Neural progenitor cell (in vitro differentiated cells): ENCODE data around the gene FSTL5. TPM values are rescaled to one million over a fixed set of nuclear protein-coding genes. Genes with fewer than 3 reads are reported as not detected.
A peak's percentile ranks its signal among the peaks of the same experiment; 100 is the strongest.

ENCODE experiments used
- DNase-seq: peaks from one replicate; pipeline ENCODE4 v3.0.0-alpha.2; 2016; ENCODE audit warnings: low spot score
- H2AFZ ChIP-seq: fragments of 200-600 bp; sonication (generic); replicated peaks from 2 replicates; pipeline ENCODE4 v1.6.1; 2016; ENCODE audit warnings: antibody characterized with exemption
- H3F3A ChIP-seq: fragments of 200-600 bp; sonication (generic); 2 replicates; pipeline ENCODE4 v1.6.1; 2016; ENCODE audit warnings: antibody characterized with exemption, low read depth
- H3K27ac ChIP-seq: fragments of 200-600 bp; sonication (generic); 2 replicates; pipeline ENCODE4 v1.5.1; 2016; ENCODE audit warnings: mild to moderate bottlenecking
- H3K27me3 ChIP-seq: fragments of 200-600 bp; sonication (generic); 2 replicates; pipeline ENCODE4 v1.6.1; 2016; ENCODE audit warnings: mild to moderate bottlenecking, moderate library complexity
- H3K36me3 ChIP-seq: fragments of 200-600 bp; sonication (generic); 2 replicates; pipeline ENCODE4 v1.5.1; 2016
- H3K4me1 ChIP-seq: fragments of 200-600 bp; sonication (generic); 2 replicates; pipeline ENCODE4 v1.6.1; 2016; ENCODE audit warnings: mixed run types
- H3K4me2 ChIP-seq: fragments of 200-600 bp; sonication (generic); 2 replicates; pipeline ENCODE4 v1.6.1; 2016
- H3K4me3 ChIP-seq: fragments of 200-600 bp; sonication (generic); 2 replicates; pipeline ENCODE4 v1.5.1; 2016
- H3K79me2 ChIP-seq: fragments of 200-600 bp; sonication (generic); 2 replicates; pipeline ENCODE4 v1.6.1; 2016; ENCODE audit warnings: low read depth
- H3K9ac ChIP-seq: fragments of 200-600 bp; sonication (generic); 2 replicates; pipeline ENCODE4 v1.6.1; 2016
- H3K9me3 ChIP-seq: fragments of 200-600 bp; sonication (generic); 2 replicates; pipeline ENCODE4 v1.5.1; 2016; ENCODE audit warnings: low read depth
- H4K20me1 ChIP-seq: fragments of 200-600 bp; sonication (generic); 2 replicates; pipeline ENCODE4 v1.6.1; 2016; ENCODE audit warnings: low read depth
- H3K27ac Mint-ChIP-seq: 3 replicates; pipeline ENCODE4 v1.8.0; 2021; ENCODE audit warnings: mixed read lengths
- H3K27me3 Mint-ChIP-seq: 2 replicates; pipeline ENCODE4 v1.8.0; 2022; ENCODE audit warnings: low read depth, mild to moderate bottlenecking, inconsistent platforms, moderate library complexity, mixed read lengths; ENCODE audit not compliant: insufficient read depth
- H3K36me3 Mint-ChIP-seq: 3 replicates; pipeline ENCODE4 v1.8.0; 2021; ENCODE audit warnings: mixed read lengths
- H3K4me1 Mint-ChIP-seq: 3 replicates; pipeline ENCODE4 v1.8.0; 2021; ENCODE audit warnings: mixed read lengths
- H3K4me3 Mint-ChIP-seq: 3 replicates; pipeline ENCODE4 v1.8.0; 2021; ENCODE audit warnings: mild to moderate bottlenecking, moderate library complexity, mixed read lengths
- H3K9me3 Mint-ChIP-seq: 3 replicates; pipeline ENCODE4 v1.8.0; 2020; ENCODE audit warnings: mixed read lengths
- CTCF ChIP-seq: fragments of 200-600 bp; sonication (generic); IDR thresholded peaks from 2 replicates; pipeline ENCODE4 v1.5.1; 2017; ENCODE audit warnings: antibody characterized with exemption, mild to moderate bottlenecking
- EZH2 ChIP-seq: fragments of 200-600 bp; sonication (generic); IDR thresholded peaks from 2 replicates; pipeline ENCODE4 v1.6.1; 2017; ENCODE audit warnings: antibody characterized with exemption, mild to moderate bottlenecking, moderate library complexity
- EZH2phosphoT487 ChIP-seq: fragments of 200-600 bp; sonication (generic); IDR thresholded peaks from 2 replicates; pipeline ENCODE4 v1.6.1; 2017; ENCODE audit warnings: antibody characterized with exemption
- total RNA-seq: library from RNA; depleted of rRNA; stranded (reverse); fragments of >200 nt; gene quantifications from 2 replicates; pipeline ENCODE4 v1.2.3, GENCODE V29; 2015; ENCODE audit warnings: low replicate concordance

Gene FSTL5
- total RNA-seq, 1 donor from 2014 or later: not detected

DNA sequence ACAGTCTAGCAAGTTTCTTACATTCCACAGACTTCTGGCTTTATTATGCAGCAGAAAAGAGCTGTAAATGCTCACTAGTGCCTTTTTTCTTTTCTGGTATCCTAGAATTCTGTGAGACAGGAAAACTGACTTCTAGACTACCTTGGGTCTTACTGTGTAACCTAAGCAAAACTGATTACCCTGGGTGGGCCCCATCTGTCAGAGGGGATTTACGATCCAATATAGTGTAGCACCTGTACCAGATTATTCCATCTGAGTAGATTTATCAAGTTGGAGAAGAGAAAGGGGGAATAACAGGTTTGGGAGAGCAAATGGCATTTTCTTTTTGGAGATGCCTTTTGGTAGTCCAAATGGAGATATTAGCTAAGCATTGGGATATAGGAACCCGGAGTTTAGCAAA lies 46.7 kb downstream of the FSTL5 start:
- no peak overlapping the region for H3K4me3 ChIP-seq
- H3F3A ChIP-seq: no peaks in the 10 kb centered on the region
- no peaks in the 10 kb centered on the region for H3K27me3 Mint-ChIP-seq
- H4K20me1 ChIP-seq: no peaks in the 10 kb centered on the region
- no peaks in the 10 kb centered on the region for H3K9me3 Mint-ChIP-seq
- H3K27ac ChIP-seq: no peak overlapping the region
- H3K27ac Mint-ChIP-seq: no peak overlapping the region
- no peak for DNase-seq
- no peaks in the 10 kb centered on the region for H3K79me2 ChIP-seq
- H3K27me3 ChIP-seq: no peaks in the 10 kb centered on the region
- H3K9me3 ChIP-seq: no peaks in the 10 kb centered on the region
- peaks cover 18% of the 10 kb centered on the region for H3K4me1 Mint-ChIP-seq
- peak overlapping the region; percentile 8 for H3K4me2 ChIP-seq
- TF ChIP-seq EZH2phosphoT487: no peak
- no peak for TF ChIP-seq EZH2
- TF ChIP-seq CTCF: no peak
- peaks cover 16% of the 10 kb centered on the region for H3K4me1 ChIP-seq
- no peak overlapping the region for H3K4me3 Mint-ChIP-seq
- H3K9ac ChIP-seq: no peak overlapping the region
- H3K36me3 ChIP-seq: no peaks in the 10 kb centered on the region
- H3K36me3 Mint-ChIP-seq: no peaks in the 10 kb centered on the region
- H2AFZ ChIP-seq: no peak overlapping the region

GRCh38 chr4:162116095-162116779 lies 47.6 kb downstream of the FSTL5 start:
- DNase-seq: peak; percentile 45
- TF ChIP-seq CTCF (no peak), EZH2phosphoT487 (no peak), EZH2 (no peak)

GRCh38 chr4:162115333-162115732 lies 48.5 kb downstream of the FSTL5 start:
- H3K4me1 Mint-ChIP-seq: peaks cover 18% of the 10 kb centered on the region
- H3K27me3 ChIP-seq: no peaks in the 10 kb centered on the region
- peaks cover 16% of the 10 kb centered on the region for H3K4me1 ChIP-seq
- no peaks in the 10 kb centered on the region for H3K36me3 Mint-ChIP-seq
- H2AFZ ChIP-seq: no peak overlapping the region
- no peak overlapping the region for H3K4me3 Mint-ChIP-seq
- H3K9ac ChIP-seq: no peak overlapping the region
- H3K36me3 ChIP-seq: no peaks in the 10 kb centered on the region
- H3K79me2 ChIP-seq: no peaks in the 10 kb centered on the region
- no peak for TF ChIP-seq CTCF
- TF ChIP-seq EZH2: no peak
- TF ChIP-seq EZH2phosphoT487: no peak
- H3K27ac Mint-ChIP-seq: no peak overlapping the region
- H3K9me3 ChIP-seq: no peaks in the 10 kb centered on the region
- no peak overlapping the region for H3K4me3 ChIP-seq
- no peak overlapping the region for H3K27ac ChIP-seq
- no peak overlapping the region for H3K4me2 ChIP-seq
- H3K9me3 Mint-ChIP-seq: no peaks in the 10 kb centered on the region
- no peaks in the 10 kb centered on the region for H3K27me3 Mint-ChIP-seq
- H3F3A ChIP-seq: no peaks in the 10 kb centered on the region
- H4K20me1 ChIP-seq: no peaks in the 10 kb centered on the region
- no peak for DNase-seq

More at GRCh38 chr4:162116095-162116779, 47.6 kb downstream of the FSTL5 start:
- no peak overlapping the region for H3K9ac ChIP-seq
- no peak overlapping the region for H3K27ac ChIP-seq
- H2AFZ ChIP-seq: peak overlapping the region; percentile 45
- H3K36me3 Mint-ChIP-seq: no peaks in the 10 kb centered on the region
- no peaks in the 10 kb centered on the region for H4K20me1 ChIP-seq
- no peaks in the 10 kb centered on the region for H3K9me3 Mint-ChIP-seq
- H3K4me1 ChIP-seq: peaks cover 16% of the 10 kb centered on the region
- no peak overlapping the region for H3K4me3 ChIP-seq
- H3K27me3 ChIP-seq: no peaks in the 10 kb centered on the region
- H3K36me3 ChIP-seq: no peaks in the 10 kb centered on the region
- H3K27me3 Mint-ChIP-seq: no peaks in the 10 kb centered on the region
- H3K4me2 ChIP-seq: peak overlapping the region; percentile 8
- H3K4me3 Mint-ChIP-seq: no peak overlapping the region
- H3K4me1 Mint-ChIP-seq: peaks cover 18% of the 10 kb centered on the region
- H3K27ac Mint-ChIP-seq: no peak overlapping the region
- no peaks in the 10 kb centered on the region for H3K79me2 ChIP-seq
- H3K9me3 ChIP-seq: no peaks in the 10 kb centered on the region
- no peaks in the 10 kb centered on the region for H3F3A ChIP-seq
